CD4-positive, alpha-beta T cell treated with Interferon gamma for 1 hour (primary cell): Measurements from ENCODE around the gene IL20RB.
"Not testable (repeated sequence)": the region's sequence is repeated elsewhere in the genome, so short reads cannot be mapped to it uniquely, and the experiment has no call there.

Source experiments
- DNase-seq: peaks from one replicate; pipeline ENCODE4 v3.0.0-alpha.2; 2020

Gene IL20RB

GRCh38 chr3:136988651-136989050, 30.9 kb downstream of the IL20RB start:
- DNase-seq, result no peak

DNA sequence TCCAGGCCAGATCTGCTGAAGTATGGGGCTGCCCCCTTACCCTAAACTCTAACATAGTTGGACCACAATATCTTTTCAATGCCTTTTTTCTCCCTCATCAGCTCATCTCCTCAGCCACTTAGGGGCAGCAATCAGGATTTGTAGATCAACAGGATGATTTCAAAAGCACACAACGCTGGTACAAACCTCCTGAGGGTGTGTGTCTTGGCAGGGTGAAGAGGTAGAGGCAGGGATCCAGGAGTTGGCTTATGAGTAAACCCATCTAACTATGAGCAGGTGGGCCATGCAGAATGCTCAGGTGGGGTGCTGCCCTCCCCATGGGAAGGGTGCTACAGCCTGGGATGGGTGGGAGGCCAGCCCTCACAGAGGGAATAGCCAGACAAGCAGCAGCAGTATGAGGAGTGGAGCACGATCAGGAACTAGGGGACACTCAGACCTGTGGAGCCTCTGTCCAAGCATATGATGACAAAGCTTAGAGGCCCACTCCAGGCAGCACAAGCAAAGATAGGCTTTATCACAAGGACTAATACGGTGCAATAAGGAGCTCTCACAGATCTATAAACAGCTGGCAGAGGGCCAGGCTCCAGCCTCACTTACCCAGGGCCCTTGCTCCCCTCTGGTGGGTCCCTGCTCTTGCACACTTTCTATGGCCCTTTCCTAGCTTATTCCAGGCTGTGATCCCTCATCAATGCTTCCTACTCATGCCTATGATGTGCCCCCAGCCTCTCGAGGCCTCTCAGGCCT, 32.2 kb downstream of the IL20RB start:
- no peak for DNase-seq

GRCh38 chr3:136990826-136991225, 33.0 kb downstream of the IL20RB start:
- no peak for DNase-seq

DNA sequence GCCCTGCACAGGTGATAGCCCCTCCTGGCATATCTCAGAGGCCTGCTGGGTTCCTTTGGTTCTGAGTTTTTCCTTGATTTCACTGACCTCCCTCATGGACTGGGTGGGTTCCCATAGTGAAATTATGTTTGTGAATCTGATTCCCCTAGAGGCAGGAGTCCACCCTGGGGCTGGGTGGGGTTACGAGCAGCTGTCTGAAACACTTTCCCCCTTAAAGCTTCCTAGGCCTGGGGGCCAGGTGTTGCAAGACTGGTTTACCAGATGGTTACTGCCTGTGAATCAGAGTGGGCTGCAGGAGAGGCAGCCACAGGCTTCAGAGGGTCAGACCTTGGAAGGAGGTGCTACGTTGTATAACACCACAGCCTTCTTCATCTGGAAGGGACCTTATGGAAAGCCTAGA, 34.3 kb downstream of the IL20RB start:
- DNase-seq, result no peak

- DNase-seq, result no peak
These were observed 37.2 kb downstream of the IL20RB start for GRCh38 chr3:136994772-136995516.

DNA sequence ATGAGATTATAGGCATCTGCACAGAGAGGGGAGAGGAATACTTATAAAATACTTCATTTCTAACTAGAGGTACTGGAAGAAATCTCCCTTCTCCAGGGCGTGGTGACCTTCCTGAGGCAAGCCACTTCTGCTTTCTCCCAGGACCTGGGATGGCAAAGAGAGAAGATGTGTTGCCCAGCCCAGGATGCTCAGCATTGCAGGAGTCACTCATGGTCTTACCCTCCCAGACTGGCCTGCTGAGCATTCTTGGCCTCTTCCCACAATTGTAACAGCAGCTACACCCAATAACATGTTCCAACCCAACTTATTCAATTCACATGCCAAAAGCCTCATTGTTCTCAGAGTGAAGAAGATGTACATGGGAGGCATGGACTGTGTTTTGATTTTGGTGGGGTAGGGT, 37.9 kb downstream of the IL20RB start:
- DNase-seq, result no peak

DNA sequence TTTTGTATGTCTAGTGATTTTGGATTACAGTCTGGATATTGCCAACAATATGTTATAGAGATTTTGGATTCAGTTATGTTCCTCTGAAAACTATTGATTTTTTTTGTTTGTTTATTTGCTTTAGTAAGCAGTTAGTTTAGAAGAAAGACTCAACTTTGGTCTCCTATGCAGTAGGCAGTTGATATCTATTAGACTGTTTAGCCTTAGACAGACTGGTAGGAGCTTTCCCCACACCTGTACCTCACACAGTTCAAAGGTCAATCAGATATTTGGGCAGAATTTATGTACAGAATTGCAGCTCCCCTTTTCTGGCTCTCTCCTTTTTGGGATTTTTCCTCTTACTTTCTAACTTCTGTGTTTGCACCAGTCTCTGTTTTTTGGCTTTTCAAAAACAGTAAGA, 42.3 kb downstream of the IL20RB start:
- DNase-seq, result no peak

DNA sequence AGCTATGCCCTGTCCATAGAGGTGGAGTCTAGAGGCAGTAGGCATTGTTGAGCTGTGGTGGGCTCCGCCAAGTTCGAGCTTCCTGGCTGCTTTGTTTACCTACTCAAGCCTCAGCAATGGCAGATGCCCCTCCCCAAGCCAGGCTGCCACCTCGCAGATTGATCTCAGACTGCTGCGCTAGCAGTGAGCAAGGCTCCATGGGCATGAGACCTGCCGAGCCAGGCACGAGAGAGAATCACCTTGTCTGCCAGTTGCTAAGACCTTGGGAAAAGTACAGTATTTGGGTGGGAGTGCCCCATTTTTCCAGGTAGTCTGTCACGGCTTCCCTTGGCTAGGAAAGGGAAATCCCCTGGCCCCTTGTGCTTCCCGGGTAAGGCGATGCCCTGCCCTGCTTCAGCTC, 49.6 kb downstream of the IL20RB start:
- DNase-seq, result not testable (repeated sequence)

DNA sequence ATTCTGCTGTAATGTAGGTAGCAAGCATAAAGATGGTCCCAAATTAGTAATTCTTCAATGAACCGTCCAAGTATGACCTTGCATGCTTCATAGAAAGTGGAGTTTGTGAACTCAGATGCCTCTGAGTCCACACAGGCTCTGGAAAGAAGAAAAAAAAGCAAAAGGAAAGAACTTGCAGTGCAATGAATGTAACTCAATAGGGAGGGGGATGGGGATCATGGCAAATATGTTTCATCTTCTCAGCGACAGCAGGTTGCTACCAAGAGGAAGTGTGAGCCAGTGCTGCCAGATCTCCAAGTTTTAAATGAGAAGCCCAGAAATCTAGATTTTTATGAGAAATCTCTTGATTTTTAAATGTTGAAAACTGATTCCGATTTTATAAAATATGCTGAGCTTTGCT, 50.3 kb downstream of the IL20RB start:
- DNase-seq, result no peak

DNA sequence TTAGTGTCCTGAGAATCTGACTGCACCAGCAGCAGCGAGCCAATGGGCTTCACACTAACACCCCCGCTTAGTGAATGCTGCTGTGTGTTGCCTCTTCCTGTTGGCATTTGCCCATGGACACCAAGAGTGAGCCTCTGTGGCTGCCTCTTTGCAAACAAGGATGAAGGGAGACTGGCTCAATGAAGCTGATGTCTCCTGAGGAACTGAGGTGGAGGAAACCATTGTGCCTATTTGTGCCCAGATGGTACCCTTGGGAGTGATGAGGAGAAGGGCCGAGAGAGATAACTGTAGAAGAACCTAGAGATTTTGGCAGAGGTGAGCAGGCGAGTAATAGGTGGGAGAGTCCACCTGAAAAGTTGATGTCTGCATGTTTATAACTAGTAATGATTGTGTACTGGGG, 51.2 kb downstream of the IL20RB start:
- no peak for DNase-seq

DNA sequence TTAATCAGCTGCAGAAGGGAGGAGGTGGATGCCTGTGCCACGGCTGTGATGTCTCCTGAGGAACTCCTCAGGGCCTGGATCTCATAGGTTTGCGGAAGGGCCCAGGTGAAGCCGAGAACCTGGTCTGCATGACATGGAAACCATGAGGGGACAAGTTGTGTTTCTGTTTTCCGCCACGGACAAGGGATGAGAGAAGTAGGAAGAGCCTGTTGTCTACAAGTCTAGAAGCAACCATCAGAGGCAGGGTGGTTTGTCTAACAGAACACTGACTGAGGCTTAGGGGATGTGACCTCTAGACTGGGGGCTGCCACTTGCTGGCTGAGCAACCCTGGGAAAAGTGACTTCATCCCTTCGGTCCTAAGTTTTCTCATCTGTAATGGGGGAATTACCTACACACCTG, 52.4 kb downstream of the IL20RB start:
- DNase-seq, result no peak

GRCh38 chr3:137011153-137011552, 53.4 kb downstream of the IL20RB start:
- no peak for DNase-seq

DNA sequence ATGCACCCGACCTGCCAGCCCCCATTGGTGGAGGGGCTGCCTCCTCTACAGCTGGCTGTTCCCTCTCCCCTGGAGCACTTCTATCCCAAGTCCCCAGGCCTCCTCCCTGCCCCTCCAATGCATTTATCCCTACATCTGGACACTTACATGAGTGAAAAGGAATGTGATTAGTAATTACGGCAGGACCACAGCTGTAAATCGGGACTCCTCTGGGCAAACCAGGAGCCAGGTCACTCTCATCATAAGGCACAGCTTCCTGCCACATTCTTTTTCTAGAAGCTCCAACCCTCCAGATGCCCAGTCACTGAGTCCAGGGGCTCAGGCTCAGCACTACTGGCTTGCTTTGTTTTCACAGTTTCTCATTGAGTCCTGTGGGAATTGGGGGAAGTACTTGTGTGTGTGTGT, 54.3 kb downstream of the IL20RB start:
- no peak for DNase-seq

DNA sequence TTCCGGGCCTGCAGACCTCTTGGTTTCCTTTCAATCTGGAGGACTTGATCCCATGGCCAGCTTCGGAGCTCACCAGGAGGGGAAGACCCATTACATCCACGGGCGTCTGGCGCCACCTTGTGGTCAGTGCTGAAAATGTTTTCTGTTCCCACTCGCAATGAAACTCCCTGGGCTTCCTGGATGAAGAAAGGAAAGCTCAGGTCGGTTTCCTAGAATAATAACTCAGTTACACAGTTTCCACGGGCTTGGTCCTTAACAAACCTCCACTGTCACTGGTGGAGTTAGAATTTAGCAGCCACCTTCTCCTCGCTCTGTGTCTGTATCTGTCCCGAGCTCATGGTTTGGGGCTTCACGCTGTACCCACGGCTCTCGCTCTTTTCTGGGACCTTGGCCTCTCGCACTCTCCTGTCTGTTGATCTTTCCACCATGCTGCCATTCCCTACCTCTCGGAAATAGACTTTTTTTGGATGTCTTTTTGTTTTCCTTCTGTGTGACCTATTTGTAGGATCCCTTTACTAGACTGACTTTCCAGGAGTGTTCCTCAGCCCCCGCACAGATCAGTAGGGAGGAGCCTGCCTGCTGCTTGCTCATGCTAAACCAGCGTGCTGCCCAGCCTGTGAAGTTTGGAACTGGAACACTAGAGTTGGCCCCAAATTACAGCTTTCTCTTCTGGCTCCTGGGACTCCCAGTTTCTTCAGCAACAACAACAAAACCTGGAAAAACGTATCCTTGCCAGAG, 56.3 kb downstream of the IL20RB start:
- DNase-seq, result peak; percentile 76

DNA sequence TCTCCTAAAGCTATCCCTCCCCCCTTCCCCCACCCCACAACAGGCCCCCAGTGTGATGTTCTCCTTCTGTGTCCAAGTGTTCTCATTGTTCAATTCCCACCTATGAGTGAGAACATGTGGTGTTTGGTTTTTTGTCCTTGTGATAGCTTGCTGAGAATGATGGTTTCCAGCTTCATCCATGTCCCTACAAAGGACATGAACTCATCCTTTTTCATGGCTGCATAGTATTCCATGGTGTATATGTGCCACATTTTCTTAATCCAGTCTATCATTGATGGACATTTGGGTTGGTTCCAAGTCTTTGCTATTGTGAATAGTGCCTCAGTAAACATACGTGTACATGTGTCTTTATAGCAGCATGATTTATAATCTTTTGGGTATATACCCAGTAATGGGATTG, 59.5 kb downstream of the IL20RB start:
- not testable (repeated sequence) for DNase-seq

GRCh38 chr3:137020315-137020714, 62.5 kb downstream of the IL20RB start:
- no peak for DNase-seq

- DNase-seq, result no peak
These were observed 63.1 kb downstream of the IL20RB start for GRCh38 chr3:137020888-137021287.

- DNase-seq, result no peak
These were observed 66.6 kb downstream of the IL20RB start for GRCh38 chr3:137024348-137024747.

- no peak for DNase-seq
These were observed 68.9 kb downstream of the IL20RB start for GRCh38 chr3:137026701-137027100.

DNA sequence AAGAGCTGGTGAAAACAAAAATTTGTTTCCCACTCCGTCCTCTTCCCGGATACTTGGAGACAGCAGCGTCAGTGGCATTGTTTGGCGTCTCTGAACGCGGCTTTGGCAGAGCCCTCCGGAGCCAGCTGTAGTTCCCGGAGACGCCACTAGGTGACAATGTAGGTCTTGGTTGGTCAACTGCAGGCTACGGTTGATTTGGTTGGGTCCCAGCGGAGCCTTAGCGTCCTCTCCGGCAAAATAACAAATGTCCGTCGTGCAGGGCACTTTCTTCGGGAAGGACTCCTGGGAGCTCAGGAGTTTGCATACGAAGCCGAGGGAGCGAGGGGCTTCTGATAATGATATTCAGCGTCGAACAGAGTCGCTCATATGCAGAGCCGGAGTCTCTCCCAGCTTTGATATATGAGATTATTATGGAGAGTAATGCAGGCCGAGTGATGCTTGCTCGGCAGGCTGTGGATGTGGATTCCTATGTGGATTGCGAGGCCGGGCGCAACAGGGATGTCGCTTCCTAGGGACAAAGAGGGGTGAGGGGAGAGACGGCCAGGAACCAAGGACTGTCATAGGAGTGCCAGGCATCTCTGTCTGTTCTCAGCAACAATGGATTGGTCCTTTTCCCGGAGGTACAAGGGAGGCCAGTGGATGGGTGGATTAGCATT, 74.8 kb downstream of the IL20RB start:
- DNase-seq, result peak; percentile 55

GRCh38 chr3:137035631-137036030, 77.8 kb downstream of the IL20RB start:
- no peak for DNase-seq

- no peak for DNase-seq
These were observed 81.8 kb downstream of the IL20RB start for GRCh38 chr3:137039570-137039969.

DNA sequence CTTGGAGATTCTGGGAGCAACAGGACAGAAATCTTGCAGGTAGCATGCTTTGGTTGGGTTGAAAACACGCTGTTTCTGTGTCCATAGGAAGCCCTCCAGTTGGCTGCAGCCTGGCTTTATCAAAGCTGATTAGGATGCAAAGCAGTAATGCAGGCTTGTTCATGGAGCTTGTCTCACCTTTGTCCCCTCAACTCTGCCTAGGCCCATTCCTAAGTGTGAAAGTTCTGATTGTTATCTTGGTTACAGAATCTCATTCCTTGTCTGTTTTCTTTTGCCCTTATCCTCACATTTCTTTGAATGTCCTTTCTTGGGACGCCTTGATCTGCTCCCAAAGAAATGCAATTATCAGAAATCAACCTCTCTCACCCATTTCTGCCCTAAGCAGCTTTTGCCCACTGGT, 83.5 kb downstream of the IL20RB start:
- DNase-seq, result no peak
